ENCODE data around the gene CHN2.

DNA sequence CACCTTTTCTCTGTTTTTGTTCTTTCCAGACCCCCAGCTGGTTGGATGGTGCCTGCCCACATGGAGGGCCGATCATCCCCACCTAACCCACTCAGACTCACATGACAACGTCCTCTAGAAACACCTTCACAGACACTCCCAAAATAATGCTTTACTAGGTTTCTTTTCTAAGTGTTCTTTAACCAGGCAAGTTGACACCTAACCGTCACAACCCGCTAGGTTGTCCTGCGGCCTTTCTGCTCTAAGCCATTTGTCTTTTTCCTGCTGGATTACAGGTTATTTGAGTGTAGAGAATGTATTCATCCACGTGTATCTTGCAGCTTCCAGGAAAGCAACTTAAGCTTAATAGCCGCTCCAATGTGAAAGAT lies 54.8 kb downstream of the CHN2 start:
- TF ChIP-seq, protein P1, sequence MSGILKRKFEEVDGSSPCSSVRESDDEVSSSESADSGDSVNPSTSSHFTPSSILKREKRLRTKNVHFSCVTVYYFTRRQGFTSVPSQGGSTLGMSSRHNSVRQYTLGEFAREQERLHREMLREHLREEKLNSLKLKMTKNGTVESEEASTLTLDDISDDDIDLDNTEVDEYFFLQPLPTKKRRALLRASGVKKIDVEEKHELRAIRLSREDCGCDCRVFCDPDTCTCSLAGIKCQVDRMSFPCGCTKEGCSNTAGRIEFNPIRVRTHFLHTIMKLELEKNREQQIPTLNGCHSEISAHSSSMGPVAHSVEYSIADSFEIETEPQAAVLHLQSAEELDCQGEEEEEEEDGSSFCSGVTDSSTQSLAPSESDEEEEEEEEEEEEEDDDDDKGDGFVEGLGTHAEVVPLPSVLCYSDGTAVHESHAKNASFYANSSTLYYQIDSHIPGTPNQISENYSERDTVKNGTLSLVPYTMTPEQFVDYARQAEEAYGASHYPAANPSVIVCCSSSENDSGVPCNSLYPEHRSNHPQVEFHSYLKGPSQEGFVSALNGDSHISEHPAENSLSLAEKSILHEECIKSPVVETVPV (CRISPR knock-in tag; IDR thresholded peaks at IDR 0.05) = no peak
- TF ChIP-seq, protein P2, sequence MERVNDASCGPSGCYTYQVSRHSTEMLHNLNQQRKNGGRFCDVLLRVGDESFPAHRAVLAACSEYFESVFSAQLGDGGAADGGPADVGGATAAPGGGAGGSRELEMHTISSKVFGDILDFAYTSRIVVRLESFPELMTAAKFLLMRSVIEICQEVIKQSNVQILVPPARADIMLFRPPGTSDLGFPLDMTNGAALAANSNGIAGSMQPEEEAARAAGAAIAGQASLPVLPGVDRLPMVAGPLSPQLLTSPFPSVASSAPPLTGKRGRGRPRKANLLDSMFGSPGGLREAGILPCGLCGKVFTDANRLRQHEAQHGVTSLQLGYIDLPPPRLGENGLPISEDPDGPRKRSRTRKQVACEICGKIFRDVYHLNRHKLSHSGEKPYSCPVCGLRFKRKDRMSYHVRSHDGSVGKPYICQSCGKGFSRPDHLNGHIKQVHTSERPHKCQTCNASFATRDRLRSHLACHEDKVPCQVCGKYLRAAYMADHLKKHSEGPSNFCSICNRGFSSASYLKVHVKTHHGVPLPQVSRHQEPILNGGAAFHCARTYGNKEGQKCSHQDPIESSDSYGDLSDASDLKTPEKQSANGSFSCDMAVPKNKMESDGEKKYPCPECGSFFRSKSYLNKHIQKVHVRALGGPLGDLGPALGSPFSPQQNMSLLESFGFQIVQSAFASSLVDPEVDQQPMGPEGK (CRISPR knock-in tag; IDR thresholded peaks at IDR 0.05; ENCODE audit: borderline replicate concordance) = no peak
- no peak for TF ChIP-seq ZNF70 (CRISPR knock-in tag; IDR thresholded peaks at IDR 0.05)
- TF ChIP-seq, protein P3, sequence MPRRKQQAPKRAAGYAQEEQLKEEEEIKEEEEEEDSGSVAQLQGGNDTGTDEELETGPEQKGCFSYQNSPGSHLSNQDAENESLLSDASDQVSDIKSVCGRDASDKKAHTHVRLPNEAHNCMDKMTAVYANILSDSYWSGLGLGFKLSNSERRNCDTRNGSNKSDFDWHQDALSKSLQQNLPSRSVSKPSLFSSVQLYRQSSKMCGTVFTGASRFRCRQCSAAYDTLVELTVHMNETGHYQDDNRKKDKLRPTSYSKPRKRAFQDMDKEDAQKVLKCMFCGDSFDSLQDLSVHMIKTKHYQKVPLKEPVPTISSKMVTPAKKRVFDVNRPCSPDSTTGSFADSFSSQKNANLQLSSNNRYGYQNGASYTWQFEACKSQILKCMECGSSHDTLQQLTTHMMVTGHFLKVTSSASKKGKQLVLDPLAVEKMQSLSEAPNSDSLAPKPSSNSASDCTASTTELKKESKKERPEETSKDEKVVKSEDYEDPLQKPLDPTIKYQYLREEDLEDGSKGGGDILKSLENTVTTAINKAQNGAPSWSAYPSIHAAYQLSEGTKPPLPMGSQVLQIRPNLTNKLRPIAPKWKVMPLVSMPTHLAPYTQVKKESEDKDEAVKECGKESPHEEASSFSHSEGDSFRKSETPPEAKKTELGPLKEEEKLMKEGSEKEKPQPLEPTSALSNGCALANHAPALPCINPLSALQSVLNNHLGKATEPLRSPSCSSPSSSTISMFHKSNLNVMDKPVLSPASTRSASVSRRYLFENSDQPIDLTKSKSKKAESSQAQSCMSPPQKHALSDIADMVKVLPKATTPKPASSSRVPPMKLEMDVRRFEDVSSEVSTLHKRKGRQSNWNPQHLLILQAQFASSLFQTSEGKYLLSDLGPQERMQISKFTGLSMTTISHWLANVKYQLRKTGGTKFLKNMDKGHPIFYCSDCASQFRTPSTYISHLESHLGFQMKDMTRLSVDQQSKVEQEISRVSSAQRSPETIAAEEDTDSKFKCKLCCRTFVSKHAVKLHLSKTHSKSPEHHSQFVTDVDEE (CRISPR knock-in tag; IDR thresholded peaks at IDR 0.05) = no peak
- TF ChIP-seq OSR1 (CRISPR knock-in tag; IDR thresholded peaks at IDR 0.05) = no peak
- no peak for TF ChIP-seq ISL1 (CRISPR knock-in tag; IDR thresholded peaks at IDR 0.05)
- no peak for TF ChIP-seq SNAI2 (CRISPR knock-in tag; IDR thresholded peaks at IDR 0.05)
- TF ChIP-seq POU6F1 (CRISPR knock-in tag; IDR thresholded peaks at IDR 0.05; ENCODE audit: borderline replicate concordance, low read depth) = no peak

All from SK-N-SH treated with all-trans-retinoic acid at 6 μM for 48 hours (cell line).